Suprapubic skin (tissue), 3 donors: Measurements from ENCODE around the gene SPINK14.

Source experiments
- CTCF ChIP-seq, 2 donors: fragments of 200-600 bp in 1 of 2; fragments of 450-650 bp in 1 of 2; sonication (generic) in 1 of 2; IDR thresholded peaks; one replicate each; pipeline ENCODE4 v1.5.1; 2016 to 2019; ENCODE audit warnings: antibody characterized with exemption in 2 of 2, mild to moderate bottlenecking in 1 of 2, moderate library complexity in 1 of 2
- EP300 ChIP-seq: sonication (generic); formaldehyde crosslinking; IDR thresholded peaks from one replicate; pipeline ENCODE4 v1.6.1; 2017; ENCODE audit warnings: antibody characterized with exemption
- POLR2A ChIP-seq, 2 donors: fragments of 450-650 bp; IDR thresholded peaks; one replicate each; pipeline ENCODE4 v1.6.1; 2017; ENCODE audit warnings: antibody characterized with exemption in 2 of 2, mild to moderate bottlenecking in 2 of 2, moderate library complexity in 2 of 2

- no peak for TF ChIP-seq CTCF (IDR thresholded peaks at IDR 0.05)
- no peak for TF ChIP-seq POLR2A (IDR thresholded peaks at IDR 0.05)
- no peak for TF ChIP-seq EP300
Observed at GRCh38 chr5:148214665-148215185, 46.4 kb downstream of the SPINK14 start.
